Stimulated activated CD4-positive, alpha-beta T cell treated with anti-CD3 and anti-CD28 coated beads, Interleukin-1b, Interleukin-23, amount 100 ng/mL, for 1 hour (primary cell): ENCODE data around the gene SLC8A2.
"Not testable (repeated sequence)": the region's sequence is repeated elsewhere in the genome, so short reads cannot be mapped to it uniquely, and the experiment has no call there.

ENCODE experiments used
- DNase-seq, 2 donors: peaks; one replicate each; pipeline ENCODE4 v3.0.0-alpha.2; 2020; ENCODE audit warnings: low read depth in 2 of 2

The SLC8A2 gene

DNA sequence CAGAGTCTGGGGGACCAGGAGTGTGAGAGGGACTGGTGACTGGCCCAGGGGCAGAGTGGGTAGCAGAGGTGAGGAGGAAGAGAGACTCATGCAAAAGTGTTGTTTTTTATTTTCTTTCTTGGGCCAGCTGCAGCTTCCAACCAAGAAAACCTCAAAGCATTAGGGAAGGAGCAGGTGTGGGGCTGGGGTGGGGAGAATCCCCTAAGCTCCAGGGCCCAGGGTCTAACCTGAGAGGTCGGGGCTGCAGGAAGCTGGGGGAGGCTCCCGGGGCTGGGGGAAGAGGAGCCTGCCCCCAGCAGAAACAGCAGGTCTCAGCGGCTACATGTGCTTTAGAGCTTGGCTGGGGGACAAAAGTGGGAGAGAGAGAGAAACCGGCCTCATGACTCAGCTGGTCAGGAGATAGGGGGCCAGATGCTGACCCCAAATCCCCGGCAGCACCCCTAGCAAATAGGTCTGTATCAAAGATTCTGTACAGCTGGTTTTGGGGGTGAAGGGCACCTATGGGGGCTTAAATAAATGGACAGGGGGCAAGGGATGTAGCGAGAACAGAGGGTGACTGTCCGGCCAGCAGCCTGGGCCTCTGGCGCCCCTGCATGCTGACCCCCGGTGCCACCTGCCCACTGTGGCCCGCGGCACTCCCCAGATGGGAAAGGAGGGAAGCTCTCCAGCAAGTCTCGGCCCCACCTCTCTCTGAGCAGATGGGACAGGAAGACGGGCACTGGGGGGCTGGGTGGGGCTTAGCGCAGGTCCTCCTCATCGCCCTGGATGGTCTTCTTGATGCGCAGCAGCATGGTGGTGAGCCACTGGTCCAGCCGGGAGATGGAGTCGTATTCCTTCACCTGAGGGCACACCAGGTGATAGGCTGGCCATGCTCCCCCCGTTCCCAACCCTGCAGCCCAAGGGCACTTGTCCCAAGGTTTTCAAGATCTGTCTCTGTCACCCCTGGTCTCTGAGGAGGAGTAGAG is 16.1 kb upstream of the SLC8A2 start:
- no peak for DNase-seq

DNA sequence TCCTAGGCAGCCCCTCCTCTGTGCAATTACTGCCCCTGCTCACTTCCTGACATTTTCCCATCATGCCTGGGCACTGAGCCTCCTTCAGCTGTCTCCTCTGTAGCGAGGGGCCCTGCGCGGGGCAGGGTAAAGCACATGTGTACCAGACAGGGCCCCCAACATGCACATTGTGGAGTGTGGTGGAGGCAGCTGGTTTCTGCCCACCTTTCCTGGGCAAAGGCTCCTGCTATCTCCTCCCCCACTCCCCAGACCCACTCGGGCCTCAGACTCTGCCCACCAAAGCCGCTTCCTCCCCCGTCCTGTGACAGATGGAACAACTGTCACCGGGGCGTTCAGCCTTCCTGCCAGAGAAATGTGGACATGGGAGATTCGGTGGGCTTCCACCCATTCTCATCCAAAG is 15.2 kb upstream of the SLC8A2 start:
- DNase-seq: no peak

DNA sequence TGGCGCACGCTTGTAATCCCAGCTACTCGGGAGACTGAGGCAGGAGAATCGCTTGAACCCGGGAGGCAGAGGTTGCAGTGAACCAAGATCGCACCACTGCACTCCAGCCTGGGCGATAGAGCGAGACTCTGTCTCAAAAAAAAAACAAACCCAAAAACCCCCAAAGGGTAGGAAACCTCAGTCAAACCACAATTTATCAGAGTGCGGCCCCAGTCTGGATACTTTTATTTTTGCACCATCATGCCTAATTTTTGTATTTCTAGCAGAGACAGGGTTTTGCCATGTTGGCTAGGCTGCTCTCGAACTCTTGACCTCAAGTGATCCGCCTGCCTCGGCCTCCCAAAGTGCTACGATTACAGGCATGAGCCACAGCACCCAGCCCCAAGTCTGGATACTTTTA is 14.5 kb upstream of the SLC8A2 start:
- DNase-seq: not testable (repeated sequence)

DNA sequence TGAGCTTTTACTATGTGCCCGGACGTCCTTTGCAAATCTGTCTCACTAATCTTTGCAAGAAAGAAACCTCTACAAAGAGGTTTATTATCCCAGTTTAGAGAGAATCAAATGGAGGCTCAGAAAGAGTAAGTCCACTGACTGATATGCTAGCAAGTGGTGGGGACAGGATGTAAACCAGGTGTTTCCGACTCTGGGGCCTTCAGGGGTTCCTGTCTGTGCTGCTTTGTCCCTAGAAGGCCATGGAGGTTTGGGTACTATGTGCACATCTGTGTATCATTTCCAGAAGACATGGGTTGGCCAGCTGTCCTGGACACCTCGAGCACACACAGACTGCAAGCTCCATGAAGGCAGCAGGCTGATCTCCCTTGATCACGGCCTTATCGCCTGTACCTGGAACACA is 13.5 kb upstream of the SLC8A2 start:
- DNase-seq: no peak

DNA sequence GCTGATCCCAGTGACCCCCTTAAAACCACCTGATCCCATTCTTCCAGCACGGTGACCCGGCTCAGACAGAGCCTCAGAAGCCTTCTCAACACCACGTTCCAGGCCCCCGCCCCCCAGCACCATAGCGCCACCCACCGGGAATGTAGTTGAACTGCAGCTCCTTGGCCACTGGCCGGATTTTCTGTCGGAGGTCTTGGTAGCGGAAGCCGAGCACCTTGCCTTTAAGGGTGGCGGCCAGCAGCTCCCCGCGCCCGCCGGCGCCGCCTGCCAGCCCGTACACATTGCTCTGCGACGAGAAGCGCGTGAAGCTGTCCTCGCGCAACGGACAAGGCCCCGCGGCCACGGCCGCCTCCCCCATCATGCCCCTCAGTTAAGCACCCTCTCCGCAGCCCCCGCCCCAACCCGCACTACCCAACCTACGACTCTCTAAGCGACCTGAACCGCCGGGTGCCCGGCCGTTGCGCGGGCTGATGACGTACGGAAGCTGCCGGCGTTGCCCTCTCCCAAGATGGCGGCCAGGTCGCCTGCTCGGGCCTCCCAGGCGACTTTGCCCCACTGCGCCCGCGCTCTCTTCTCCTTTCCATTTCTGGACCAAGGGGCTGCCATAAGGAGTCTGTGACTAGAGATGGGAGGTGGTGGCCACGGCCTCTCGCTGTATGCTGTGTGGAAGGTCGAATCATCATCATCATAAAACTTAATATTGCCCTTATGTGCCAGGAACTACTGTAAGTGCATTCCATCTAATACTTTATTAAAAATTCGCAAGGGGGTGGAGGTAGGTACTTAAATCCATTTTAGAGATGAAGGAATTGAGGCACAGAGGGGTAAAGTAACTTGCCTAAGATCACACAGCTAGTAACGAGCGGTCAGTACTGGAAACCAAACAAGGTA is 12.4 kb upstream of the SLC8A2 start, which contains the start of gene KPTN:
Gene KPTN (minus strand): TSS at position 420 of the 891 bp plus-strand sequence. CDS start 59 bp downstream, at position 361.
- DNase-seq: peak; percentile 65 to 77

DNA sequence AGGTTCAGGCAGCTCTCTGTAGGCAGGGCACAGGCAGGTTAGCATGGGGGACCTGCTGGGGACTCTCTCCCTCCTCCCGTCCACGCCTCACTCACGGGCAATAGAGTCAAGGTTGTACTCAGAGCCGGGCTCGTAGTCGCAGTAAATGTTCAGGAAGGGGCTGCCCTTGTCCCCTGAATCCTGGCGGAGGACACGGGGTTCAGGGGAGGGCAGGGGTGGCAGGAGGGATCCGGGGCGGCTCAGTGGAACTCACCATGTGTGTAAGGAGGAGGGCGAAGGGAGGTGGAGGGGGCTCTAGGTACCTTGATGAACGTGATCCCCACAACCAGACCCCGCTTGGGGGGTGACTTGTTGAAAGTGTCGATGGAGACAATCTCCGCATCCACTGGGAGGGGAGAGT is 11.5 kb upstream of the SLC8A2 start:
- no peak for DNase-seq

DNA sequence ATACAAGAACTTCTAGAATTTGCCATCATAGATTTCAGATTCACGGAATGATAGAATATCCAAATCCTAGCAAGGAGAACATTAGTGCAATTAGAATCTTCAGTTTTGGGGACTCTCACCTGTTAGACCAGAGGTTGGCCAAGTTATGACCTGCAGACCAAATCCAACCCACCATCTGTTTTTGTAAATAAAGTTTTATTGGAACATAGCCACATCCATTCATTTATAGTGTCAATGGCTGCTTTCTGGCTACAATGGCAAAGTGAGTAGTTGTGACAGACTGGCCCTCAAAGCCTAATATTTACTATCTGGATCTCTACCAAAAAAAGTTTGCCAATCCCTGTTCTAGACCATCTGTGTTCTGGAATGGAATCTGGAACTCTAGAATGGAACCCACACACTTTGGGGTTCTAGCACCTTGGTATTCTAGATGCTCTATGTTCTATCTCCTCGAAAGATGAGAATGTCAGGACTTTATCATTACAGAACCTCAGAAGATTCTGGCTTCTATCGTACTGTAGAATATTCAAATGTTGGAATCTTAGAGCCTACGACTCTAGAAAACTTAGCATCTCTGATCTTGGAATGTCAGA is 9.9 kb upstream of the SLC8A2 start:
- no peak for DNase-seq

DNA sequence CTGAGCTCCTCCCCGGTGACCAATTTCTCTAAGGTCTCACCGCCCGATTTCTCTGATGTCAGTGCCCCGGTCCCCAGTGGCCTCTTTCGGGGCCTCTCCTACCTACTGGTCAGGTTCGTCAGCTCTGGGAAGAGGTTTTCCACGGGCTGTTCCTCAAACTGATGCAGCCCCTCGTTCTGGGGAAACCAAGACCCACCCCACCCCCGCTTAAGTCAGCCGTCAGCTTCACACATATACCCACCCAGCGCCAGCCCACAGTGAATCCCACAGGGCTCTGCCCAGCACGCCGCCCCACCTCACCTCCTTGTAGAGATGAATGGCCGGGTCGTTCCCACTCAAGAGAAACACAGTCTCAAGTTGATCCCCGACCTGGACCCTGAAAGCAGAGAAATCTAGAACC is 9.0 kb upstream of the SLC8A2 start:
- DNase-seq: no peak

DNA sequence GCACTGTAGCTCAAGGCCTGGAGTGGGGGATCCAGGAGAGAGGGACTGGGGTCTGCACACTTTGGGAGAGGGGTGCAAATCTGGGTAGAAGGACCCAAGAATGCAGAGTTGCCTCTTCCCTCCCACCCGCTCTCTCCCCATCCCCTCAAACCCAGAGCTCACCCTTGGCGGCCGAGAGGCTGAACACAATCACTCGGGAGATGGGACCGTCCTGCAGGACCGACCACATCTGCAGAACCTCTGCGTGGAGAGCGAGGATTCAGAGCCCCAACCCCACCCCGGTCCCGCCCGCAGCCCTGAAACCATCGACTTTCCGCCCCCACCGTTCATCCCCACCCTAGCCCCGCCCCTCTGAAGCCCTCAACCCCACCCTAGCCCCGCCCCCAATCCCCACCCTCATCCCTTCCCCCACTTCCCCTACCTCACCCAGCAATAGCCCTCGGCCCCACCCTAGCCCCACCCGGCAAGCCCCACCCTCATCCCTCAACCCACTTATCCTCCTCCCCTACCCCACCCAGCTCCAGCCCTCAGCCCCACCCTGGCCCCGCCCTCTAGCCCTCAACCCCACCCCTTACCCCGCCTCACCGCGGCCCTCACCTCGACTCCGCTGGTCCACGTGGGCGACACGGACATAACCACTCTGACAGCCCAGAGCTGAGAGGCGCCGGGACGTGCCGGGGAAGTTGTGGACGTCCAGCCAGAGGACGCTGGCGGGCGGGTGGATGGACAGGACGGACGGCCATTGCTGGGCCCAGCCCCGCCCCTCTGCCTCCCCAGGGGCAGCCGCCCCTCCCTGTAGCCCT is 8.2 kb upstream of the SLC8A2 start:
- no peak for DNase-seq

DNA sequence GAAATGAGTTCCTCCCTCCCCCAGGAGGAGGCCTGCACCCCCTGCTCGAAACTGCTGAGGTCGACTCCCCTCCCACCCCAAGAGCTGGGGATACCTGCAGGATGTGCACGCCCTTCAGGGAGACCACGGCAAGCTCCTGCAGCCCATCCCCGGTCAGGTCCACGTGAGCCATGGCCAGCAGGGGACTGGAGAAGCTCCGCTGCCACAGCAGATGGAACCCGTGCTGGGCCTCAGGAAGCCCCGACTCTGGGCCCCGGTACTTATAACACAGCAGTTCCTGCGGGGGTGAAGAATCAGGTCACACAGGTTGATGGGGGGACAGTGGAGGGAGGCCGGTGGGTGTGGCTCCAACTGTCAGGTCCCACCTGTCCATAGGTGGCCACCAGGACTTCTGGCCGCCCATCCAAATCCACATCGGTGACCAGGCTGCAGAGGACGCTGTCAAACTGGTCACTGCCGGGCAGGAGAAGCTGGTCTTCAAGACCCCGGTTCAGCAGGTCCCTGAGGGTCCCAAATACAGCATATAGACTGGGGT is 4.8 kb upstream of the SLC8A2 start:
- no peak for DNase-seq

DNA sequence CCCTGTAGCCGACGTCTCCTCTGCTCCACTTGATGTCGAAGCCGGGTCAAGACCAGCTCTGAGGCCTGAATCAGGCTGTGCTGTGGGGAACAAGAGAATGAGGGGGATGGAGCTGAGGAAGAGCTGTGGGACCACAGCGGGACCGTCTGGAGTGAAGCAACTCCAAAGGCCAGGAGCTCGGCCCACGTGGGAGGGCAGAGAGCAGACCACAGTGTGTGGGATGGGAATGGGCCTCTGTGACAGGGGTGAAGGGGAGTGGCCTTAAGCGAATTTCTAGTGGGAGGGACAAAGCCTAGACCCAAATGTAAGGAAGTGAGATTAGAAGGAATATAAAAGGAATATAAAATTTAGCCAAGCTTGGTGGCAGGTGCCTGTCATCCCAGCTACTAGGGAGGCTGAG is 3.8 kb upstream of the SLC8A2 start:
- DNase-seq: no peak

DNA sequence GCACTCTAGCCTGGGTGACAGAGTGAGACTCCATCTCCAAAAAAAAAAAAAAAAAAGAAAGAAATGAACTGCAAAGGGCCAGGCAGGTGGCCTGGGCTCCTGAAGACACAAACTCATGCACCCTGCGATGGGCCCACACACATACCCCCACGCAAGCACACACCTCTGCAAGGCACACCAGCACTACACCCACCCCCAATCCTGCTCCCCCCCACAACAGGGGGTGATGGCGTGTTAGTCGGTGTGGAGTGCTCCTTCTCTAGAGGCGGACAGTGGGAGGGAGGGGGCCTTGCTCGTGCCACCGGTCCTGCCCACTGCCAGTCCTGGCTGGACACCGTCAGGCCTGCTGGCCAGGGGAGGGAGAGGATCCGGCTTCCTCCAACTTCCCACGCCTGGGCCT is 1.6 kb upstream of the SLC8A2 start:
- no peak for DNase-seq

DNA sequence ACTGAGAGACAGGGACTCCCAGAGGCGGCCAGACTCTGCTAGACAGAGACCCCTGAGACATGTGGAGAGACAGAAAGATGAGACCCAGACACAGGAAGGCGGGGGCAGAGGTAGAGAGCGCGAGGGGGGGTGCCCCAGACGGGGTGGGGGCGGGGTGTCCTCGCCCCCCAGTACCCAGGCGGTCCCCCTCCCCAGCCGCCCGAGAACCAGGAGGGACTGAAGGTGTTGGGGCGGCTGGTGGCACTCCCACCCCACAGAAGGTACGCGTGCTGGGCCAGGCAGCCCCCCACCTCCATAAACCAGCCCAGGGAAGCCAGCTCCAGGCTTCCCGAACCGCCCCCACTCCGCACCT is 336 bp downstream of the SLC8A2 start:
- no peak for DNase-seq

DNA sequence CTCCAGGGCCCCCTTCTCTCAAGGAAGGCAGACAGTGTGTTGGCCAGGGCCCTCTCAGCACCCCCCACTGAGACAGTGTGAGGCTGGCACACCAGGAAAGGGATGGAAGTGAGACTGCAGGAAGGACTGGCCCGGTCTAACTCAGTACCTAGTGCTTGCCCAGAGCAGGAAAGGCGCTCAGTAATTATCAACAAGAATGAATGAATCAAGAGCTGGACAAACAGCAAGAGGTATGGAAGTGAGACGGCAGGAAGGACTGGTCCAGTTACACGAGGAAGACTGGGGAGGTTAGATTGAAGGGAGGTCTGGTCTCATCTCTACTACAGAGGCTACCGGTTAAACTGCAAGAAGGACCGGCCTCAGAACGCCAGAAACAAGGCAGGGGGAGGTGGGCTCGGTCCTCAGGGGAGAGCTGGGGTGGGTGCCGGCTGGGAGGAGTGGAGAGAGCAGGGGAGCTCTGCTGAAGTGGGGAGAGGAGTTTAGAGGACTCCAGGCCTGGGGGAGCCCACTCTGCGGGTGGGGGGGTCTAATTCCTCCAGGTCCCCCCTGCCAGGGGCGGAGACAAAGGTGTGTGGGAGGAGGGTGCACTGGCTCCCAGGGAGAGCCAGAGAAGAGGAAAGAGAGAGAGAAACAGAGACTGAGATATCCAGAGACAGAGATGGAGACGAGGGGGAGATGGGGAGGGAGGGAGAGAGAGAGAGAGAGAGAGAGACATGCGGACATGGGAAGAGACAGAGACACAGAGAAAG is 1.1 kb downstream of the SLC8A2 start:
- DNase-seq: no peak

DNA sequence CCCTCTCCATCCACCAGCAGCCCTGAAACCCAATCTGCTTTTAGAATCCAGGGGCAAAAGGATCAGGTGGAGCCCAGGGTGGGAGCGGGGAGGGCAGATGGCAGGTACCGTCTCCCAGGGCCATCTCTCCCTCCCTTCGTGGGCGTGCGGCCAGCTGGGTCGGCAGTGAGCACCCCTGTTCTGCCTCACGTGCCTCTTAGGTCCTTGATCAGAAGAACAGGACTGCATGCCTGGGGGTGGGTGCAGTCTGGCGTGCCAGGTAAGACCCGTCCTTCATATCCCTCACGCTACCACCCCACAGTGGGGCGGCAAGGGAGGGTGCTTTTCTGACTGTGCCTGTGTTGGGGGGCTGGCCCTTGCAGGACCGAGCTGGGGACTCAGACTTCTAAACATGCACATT is 2.0 kb downstream of the SLC8A2 start:
- DNase-seq: no peak

DNA sequence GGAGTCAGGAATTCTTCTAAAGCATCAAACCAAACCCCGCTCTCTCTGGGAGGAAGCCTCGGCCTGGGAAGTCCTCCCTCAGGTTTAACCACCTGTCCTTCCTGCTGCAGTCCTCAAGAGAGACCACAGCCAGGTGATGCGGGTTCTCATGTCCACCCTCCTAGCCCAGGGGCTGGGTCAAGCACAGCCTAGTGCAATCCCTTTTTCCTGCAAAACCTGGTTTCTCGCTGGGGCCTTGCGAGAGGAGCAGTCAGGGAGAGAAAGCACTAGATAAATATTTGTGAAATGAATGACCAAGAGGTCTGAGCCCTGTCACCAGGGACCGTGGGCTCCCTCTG is 2.4 kb downstream of the SLC8A2 start:
- DNase-seq: no peak

DNA sequence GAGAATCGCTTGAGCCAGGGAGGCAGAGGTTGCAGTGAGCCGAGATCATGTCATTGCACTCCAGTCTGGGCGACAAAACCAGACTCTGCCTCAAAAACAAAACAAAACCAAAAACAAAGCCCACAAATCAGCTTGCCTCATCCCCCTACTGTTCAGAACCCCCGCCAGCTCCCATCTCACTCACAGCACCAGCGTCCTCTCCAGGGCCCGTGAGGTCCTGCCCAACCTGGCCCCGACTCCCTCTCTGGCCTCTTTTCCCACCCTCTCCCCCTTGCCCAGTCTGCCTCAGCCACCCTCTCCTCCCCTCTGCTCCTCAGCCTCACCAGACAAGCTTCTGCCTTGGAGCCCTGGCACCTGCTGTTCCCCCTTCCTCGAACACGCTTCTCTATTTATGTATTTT is 3.8 kb downstream of the SLC8A2 start:
- DNase-seq: no peak

DNA sequence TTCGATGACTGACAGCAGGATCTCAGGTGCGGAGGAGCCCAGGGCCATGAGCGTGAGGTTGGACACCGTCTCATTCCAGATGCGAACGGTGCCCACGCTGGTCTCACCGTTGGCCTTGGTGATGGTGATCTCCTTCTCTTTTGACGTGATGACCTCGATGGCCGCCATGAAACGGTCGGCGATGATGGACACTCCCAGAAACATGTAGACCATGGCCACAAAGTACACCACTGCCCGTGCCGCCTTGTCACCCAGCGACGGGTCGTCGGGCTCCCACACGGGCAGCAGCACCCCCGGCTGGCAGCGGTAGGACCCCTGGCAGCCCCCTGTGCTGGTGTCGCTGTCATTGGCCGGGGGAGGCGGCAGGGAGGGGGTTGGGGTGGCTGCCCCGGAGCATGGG is 5.7 kb downstream of the SLC8A2 start:
- DNase-seq: no peak

DNA sequence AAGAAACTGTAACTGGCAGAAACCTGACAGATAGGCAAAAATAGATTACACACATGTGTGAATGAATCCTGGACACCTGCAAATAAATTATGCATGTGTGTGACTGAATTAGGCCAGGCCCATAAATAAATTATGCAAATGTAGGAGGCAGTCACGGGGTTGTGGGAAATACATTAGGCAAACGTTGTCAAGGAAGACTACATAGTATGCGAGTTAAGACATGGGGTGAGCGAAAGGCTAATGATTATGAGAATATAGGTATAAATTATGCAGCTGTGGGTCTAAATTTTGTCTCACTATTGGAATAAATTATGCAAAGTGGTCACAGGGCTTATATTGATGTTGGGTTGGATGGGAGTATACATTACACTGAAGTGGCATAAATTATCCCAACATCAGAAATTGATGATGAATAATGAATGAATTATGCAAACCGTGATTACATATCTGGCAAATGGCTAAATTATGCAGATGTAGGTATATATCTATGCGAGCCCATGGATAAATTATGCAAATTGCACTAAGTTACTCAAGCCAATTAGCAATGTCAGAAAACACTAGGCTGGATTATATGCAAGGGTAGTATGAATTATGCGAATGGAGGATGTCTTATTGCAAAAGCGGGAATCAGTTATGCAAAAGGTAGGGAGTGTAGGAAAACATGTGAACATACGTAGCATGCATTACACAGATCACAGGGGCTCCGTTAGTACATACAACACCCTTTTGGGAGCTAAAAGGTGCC is 6.8 kb downstream of the SLC8A2 start:
- DNase-seq: no peak

DNA sequence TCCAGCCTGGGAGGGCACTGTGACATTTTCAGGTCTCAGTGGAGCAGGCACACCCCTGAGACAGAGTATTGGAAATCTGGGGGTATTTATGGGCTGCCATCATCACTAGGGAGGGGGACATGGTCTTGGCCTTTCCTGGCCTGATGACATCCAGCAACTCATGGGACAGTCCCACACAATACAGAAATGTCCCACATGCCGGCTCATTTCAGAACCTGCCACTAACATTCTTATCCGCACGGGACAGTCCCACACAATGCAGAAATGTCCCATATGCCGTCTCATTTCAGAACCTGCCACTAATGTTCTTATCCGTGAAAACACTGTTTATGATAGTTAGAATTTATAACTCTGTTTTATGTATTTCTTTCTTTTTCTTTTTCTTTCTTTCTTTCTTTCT is 9.8 kb downstream of the SLC8A2 start:
- no peak for DNase-seq
